Esophagus muscularis mucosa (tissue), 4 donors: Measurements from ENCODE around the gene ABCB1. TPM values are rescaled to one million over a fixed set of nuclear protein-coding genes. Genes with fewer than 3 reads are reported as not detected.

ENCODE experiments used
- DNase-seq: peaks from one replicate; pipeline ENCODE4 v3.0.0-alpha.2; 2017; ENCODE audit errors: extremely low spot score
- H3K27ac ChIP-seq, 4 donors: fragments of 200-600 bp; sonication (generic); replicated peaks in 1 of 4; 1 replicate in 3 of 4; 2 replicates in 1 of 4; pipeline ENCODE4 v1.5.1; 2016 to 2019; ENCODE audit warnings: mild to moderate bottlenecking in 1 of 4
- H3K27me3 ChIP-seq, 4 donors: fragments of 200-600 bp; sonication (generic); one replicate each; pipeline versions ENCODE4 v1.5.1 to v1.6.0; 2016 to 2019
- H3K36me3 ChIP-seq, 4 donors: fragments of 200-600 bp; sonication (generic); one replicate each; pipeline ENCODE4 v1.5.1; 2016 to 2019
- H3K4me1 ChIP-seq, 4 donors: fragments of 200-600 bp; sonication (generic); one replicate each; pipeline ENCODE4 v1.5.1; 2016 to 2019
- H3K4me3 ChIP-seq, 4 donors: fragments of 200-600 bp; sonication (generic); 1 replicate in 2 of 4; 2 replicates in 2 of 4; pipeline ENCODE4 v1.5.1; 2016 to 2019; ENCODE audit warnings: mild to moderate bottlenecking in 4 of 4, moderate library complexity in 1 of 4
- H3K9me3 ChIP-seq, 4 donors: fragments of 200-600 bp; sonication (generic); 1 replicate in 3 of 4; 2 replicates in 1 of 4; pipeline ENCODE4 v1.5.1; 2016 to 2019
- EP300 ChIP-seq: sonication (generic); formaldehyde crosslinking; IDR thresholded peaks from one replicate; pipeline ENCODE4 v1.6.1; 2017; ENCODE audit warnings: antibody characterized with exemption
- POLR2A ChIP-seq: fragments of 450-650 bp; IDR thresholded peaks from one replicate; pipeline ENCODE4 v1.6.1; 2017; ENCODE audit warnings: antibody characterized with exemption, moderate library complexity, mild to moderate bottlenecking, low read depth
- POLR2AphosphoS5 ChIP-seq, 2 donors: sonication (generic); formaldehyde crosslinking; IDR thresholded peaks; one replicate each; pipeline ENCODE4 v1.6.1; 2017; ENCODE audit warnings: antibody characterized with exemption in 2 of 2
- WGBS: methylation state at CpG from one replicate; pipeline ENCODE4 v1.1.5; 2018; 5-methylcytosine and 5-hydroxymethylcytosine counted together
- intact Hi-C: fragments of 100-400 bp; cut with DNase I; formaldehyde crosslinking; loops from one replicate; pipeline ENCODE4 v1.15.1; 2023
- total RNA-seq, 4 donors: library from RNA; depleted of rRNA; stranded (reverse); fragments of >200 nt; gene quantifications; one replicate each; pipeline versions ENCODE4 v1.1.0 to v1.2.1, GENCODE V29; 2016
- TF ChIP-seq, protein P1 (sequence below), 3 experiments: fragments of 200-600 bp in 2 of 3; fragments of 450-650 bp in 1 of 3; sonication (generic) in 2 of 3; IDR thresholded peaks; one replicate each; pipeline ENCODE4 v1.5.1; 2017 to 2019; ENCODE audit warnings: antibody characterized with exemption in 3 of 3, mild to moderate bottlenecking in 2 of 3, moderate library complexity in 1 of 3

The ABCB1 gene
- total RNA-seq, 4 donors from 2014 or later: 4.2 to 11.1 (median 6.0) TPM

DNA sequence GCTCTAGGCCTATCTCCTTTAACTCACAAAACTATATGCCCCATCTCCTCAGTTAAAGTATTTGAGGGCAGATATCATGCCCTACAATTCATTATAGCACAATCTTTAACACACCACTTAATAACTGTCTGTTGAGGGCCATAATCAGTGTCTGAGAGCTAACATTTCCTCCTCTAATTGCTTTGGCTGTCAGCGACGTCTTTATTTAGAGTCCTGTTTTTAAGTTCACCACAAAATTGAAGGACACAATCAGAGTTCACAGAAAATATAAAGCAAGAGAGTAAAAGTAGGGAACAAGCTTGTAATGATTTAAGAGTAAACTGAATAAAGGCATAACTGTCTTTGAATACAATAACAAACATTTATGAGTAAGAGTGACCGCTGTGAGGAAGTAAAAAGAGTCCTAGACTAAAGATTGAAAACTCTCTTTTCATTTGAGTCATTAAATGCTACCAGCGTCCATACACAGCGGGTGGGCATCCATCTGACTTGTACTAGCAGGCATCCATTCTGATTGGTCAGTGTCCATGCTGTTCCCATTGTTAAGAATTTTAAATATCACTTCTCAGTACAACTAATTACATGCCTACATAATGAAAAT is 86.8 kb downstream of the ABCB1 start:
- H3K4me1 ChIP-seq: peaks cover 0 to 8% (median 4%) of the 10 kb centered on the region in 4 donors
- 91% methylated on average over 5 of the region's 5 CpGs for WGBS
- peaks cover 0 to 4% (median 0%) of the 10 kb centered on the region in 4 donors for H3K36me3 ChIP-seq
- H3K9me3 ChIP-seq: no peaks in the 10 kb centered on the region
- TF ChIP-seq POLR2AphosphoS5 (IDR thresholded peaks at IDR 0.05) (no peak), EP300 (no peak), POLR2A (no peak)
- TF ChIP-seq, protein P1, sequence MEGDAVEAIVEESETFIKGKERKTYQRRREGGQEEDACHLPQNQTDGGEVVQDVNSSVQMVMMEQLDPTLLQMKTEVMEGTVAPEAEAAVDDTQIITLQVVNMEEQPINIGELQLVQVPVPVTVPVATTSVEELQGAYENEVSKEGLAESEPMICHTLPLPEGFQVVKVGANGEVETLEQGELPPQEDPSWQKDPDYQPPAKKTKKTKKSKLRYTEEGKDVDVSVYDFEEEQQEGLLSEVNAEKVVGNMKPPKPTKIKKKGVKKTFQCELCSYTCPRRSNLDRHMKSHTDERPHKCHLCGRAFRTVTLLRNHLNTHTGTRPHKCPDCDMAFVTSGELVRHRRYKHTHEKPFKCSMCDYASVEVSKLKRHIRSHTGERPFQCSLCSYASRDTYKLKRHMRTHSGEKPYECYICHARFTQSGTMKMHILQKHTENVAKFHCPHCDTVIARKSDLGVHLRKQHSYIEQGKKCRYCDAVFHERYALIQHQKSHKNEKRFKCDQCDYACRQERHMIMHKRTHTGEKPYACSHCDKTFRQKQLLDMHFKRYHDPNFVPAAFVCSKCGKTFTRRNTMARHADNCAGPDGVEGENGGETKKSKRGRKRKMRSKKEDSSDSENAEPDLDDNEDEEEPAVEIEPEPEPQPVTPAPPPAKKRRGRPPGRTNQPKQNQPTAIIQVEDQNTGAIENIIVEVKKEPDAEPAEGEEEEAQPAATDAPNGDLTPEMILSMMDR (IDR thresholded peaks at IDR 0.05): no peak
- H3K4me3 ChIP-seq: no peak overlapping the region
- no peaks in the 10 kb centered on the region for H3K27me3 ChIP-seq
- intact Hi-C loops: no loop called here
- no peak overlapping the region for H3K27ac ChIP-seq
- DNase-seq: no peak

DNA sequence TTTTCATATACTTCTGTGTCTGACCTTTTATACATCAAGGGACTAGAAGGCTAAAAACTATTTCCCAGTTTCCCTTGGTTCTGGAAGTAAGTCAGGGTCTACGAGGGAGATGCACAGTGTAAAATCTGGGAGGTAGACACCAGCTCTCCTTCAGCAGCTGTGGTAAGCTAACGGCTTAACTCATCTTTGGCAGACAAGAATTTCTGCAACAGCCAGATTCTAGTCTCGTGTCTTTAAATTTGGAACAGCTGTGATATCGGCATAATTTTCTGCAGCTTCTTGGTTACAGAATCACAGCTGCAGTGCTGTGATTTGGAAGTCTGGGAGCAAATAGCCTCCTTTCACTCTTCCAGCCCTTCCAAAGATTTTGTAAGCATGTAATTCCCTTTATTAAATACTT is 87.8 kb downstream of the ABCB1 start:
- WGBS: 80% methylated on average over 4 of the region's 4 CpGs
- no peak for DNase-seq
- Histone ChIP-seq H3K9me3 (no peaks in the 10 kb centered on the region), H3K4me3 (no peak overlapping the region), H3K36me3 (peaks cover 0 to 4% (median 0%) of the 10 kb centered on the region in 4 donors), H3K27me3 (no peaks in the 10 kb centered on the region), H3K27ac (no peak overlapping the region), H3K4me1 (peaks cover 0 to 5% (median 2%) of the 10 kb centered on the region in 4 donors)
- intact Hi-C loops: no loop called here
- TF ChIP-seq, protein P1 (IDR thresholded peaks at IDR 0.05): no peak
- TF ChIP-seq POLR2A (no peak), POLR2AphosphoS5 (IDR thresholded peaks at IDR 0.05) (no peak), EP300 (no peak)

DNA sequence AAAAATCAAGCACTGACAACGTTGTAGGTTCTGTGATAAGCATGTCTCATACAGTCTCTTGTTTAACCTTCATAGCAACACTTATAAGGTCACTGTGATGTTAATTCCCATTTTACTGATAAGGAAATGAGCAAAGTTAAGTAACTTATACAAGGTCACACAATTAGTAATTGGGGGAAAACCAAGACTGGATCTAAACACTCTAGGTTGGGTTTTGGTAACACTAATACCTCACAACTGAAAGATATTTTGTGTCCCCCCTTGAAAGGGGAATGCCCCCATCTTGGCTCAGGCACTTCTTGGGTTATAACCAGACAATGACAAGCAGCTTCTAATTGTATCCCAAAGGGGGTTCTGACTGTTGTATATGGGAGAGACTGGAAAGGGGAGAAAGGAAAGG is 89.2 kb downstream of the ABCB1 start:
- Histone ChIP-seq H3K4me1 (no peaks in the 10 kb centered on the region), H3K4me3 (no peak overlapping the region), H3K9me3 (no peaks in the 10 kb centered on the region), H3K27ac (no peak overlapping the region), H3K27me3 (no peaks in the 10 kb centered on the region), H3K36me3 (peaks cover 0 to 4% (median 0%) of the 10 kb centered on the region in 4 donors)
- 60% methylated on average over 1 of the region's 1 CpG for WGBS
- no peak for DNase-seq
- TF ChIP-seq POLR2AphosphoS5 (IDR thresholded peaks at IDR 0.05) (no peak), EP300 (no peak), POLR2A (no peak)
- TF ChIP-seq, protein P1 (IDR thresholded peaks at IDR 0.05): no peak
- intact Hi-C loops: no loop called here

DNA sequence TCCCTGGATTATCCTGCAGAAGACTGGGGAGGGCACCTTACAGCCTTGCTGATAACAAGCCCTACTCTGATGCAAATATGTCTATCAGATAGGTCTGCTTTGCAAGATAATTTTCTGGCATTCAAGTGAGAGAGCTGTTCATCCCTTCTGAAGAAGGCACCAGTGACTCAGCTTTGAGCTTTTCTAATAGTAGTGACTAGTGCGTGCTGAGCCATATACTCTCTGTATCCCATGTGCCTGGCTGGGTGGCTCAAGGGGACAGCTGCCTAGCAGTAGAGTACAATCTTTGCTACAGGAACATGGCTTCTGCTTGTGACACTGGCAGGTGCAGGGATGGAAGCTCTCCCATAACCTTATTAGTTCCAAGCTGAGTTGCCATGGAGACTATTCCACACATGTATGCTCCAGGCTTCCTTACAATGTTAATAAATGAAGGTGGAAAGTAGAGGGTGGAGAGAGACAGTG is 90.2 kb downstream of the ABCB1 start:
- WGBS: 60% methylated on average over 1 of the region's 1 CpG

DNA sequence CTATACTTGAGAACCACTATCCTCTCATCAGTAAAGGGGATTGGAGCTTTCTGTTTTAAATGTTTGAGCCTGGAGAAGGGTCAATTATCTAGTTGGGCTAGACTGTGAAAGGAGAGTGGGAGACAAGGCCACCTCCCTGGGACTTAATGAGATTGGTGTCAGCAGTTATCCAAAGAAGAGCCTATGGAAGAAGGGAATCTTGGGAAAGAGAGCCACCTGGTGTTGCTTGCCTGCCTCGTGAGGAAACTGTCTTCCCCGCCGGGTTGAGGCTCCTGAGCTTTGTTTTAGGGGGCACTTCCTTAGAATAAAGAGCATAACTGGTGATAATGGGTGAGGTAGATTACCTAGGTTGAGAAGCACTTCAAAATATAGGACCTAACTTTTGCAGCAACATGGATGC is 93.2 kb downstream of the ABCB1 start:
- no peak overlapping the region for H3K4me3 ChIP-seq
- H3K36me3 ChIP-seq: no peaks in the 10 kb centered on the region
- DNase-seq: no peak
- no peaks in the 10 kb centered on the region for H3K9me3 ChIP-seq
- H3K27me3 ChIP-seq: no peaks in the 10 kb centered on the region
- 27% methylated on average over 3 of the region's 3 CpGs for WGBS
- intact Hi-C loops: loop anchor here (5.0 kb wide), 1 partner anchor 380 kb away; no protein-coding TSS in a partner anchor
- no peak overlapping the region for H3K27ac ChIP-seq
- no peaks in the 10 kb centered on the region for H3K4me1 ChIP-seq
- TF ChIP-seq POLR2AphosphoS5 (IDR thresholded peaks at IDR 0.05) (no peak), POLR2A (no peak), EP300 (no peak)
- TF ChIP-seq, protein P1 (IDR thresholded peaks at IDR 0.05): no peak

More for the DNA sequence above, 90.2 kb downstream of the ABCB1 start:
- intact Hi-C loops: no loop called here
- Histone ChIP-seq H3K27me3 (no peaks in the 10 kb centered on the region), H3K4me1 (no peaks in the 10 kb centered on the region), H3K4me3 (no peak overlapping the region), H3K9me3 (no peaks in the 10 kb centered on the region), H3K36me3 (peaks cover 0 to 4% (median 0%) of the 10 kb centered on the region in 4 donors), H3K27ac (no peak overlapping the region)
- TF ChIP-seq POLR2A: no peak
- no peak for DNase-seq
